RPMI8226 (cell line): ENCODE results near the gene KREMEN1.
A peak's percentile ranks its signal among the peaks of the same experiment; 100 is the strongest.

Experiments
- DNase-seq: peaks from one replicate; pipeline ENCODE4 v3.0.0-alpha.2; 2015

Gene KREMEN1

DNA sequence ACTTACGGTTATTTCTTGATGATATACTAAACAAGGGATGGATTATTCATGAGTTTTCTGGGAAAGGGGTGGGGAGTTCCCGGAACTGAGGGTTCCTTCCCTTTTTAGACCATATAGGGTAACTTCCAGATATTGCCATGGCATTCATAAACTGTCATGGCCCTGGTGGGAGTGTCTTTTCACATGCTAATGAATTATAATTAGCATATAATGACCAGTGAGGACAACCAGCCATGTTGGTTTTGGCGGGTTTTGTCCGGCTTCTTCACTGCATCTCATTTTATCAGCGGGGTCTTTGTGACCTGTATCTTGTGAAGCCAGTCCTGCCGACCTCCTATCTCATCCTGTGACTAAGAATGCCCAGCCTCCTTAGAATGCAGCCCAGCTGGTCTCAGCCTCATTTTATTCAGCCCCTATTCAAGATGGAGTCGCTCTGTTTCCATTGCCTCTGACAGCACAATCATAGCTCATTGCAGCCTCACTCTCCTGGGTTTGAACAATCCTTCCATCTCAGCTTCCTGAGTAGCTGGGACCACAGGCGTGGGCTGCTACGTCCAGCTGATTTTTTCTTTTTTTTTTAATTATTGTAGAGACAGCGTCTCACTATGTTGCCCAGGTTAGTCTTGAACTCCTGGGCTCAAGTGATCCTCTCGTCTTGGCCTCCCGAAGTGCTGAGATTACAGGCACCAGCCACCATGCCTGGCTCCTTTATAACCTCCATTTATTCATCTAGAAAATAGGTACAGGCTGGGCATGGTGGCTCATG, 80.3 kb downstream of the KREMEN1 start:
- DNase-seq, result no peak

DNA sequence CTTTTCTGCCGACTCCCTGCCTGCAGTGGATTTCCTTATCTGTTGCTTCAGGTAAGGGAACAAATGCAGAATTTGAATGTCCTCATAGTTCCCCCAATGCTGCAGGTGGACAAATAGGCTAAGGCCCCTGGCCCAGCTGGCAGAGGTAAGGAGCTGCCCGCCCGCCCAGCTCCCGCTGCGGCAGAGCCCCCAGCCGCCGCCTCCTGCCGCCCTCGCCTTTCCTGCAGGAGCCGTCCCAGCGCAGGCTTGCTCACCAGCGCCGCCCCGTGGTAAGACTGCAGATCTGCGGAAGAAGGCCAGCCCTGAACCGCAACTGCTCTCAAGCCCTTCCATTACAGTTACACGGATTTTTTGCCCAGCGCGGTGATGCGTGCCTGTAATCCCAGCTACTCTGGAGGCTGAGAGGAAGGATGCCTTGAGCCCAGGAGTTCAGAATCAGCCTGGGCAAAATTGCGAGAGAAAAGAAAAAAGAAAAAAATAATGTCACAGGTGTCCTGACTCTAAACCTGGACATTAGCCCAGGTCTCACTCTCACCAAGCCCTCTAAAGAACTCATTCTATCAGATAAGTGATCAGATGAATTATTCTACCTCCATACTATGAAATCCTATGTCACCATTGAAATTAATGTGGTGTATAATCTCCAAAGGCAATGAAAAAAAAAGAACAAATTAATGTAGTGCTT, 81.7 kb downstream of the KREMEN1 start:
- DNase-seq, result peak; percentile 70

DNA sequence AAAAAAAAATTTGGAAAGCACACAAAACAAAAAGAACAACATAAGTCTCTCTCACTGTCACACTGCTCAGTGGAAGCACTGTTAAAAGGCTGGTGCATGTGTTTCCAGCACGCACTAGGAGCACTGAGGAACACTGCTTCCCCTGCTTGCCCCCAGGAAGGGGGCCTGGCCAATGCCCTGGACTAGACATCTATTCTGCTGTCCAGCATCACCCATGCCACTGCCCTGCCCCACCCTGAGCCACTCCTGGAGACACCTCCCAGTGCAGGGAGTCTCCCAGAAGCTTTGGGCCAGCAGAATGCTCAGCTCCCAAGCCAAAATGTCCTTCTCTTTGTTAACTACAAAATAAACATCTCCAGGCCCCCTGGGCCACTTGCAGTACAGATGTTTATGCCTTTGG, 83.1 kb downstream of the KREMEN1 start:
- no peak for DNase-seq

- DNase-seq, result no peak
Observed at GRCh38 chr22:29156507-29156906, 83.7 kb downstream of the KREMEN1 start.

- no peak for DNase-seq
Observed at GRCh38 chr22:29157759-29158535, 85.1 kb downstream of the KREMEN1 start.

DNA sequence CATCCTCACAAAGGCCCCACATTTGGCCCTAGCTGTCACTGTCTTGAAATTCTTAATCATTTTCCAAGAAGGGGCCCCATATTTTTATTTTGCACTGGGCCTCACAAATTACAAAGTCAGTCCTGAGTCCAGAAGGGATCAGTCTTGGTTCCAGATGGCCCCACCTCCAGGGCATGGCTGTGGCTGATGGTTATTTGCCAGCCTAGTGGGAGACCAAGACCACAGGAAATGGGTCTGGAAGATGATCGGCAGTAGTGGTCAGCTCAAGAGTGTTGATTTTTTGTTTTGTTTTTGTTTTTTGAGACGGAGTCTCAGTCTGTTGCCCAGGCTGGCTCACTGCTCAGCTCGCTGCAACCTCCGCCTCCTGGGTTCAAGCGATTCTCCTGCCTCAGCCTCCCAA, 85.7 kb downstream of the KREMEN1 start:
- DNase-seq, result no peak

DNA sequence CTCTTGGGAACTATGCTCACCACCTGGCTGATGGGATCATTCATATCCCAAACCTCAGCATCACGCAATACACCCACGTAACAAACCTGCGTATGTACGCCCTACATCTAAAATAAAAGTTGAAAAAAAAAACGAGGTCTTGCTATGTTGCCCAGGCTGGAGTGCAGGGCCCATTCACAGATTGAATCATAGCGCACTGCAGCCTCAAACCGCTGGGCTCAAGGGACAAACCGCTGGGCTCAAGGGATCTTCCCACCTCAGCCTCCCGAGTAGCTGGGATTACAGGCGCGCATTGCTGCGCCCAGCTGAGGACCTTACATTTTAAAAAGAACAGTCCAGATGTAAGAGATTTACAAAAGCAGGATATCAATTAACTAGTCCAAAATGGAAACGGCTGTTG, 91.0 kb downstream of the KREMEN1 start:
- DNase-seq, result no peak

- no peak for DNase-seq
Observed at GRCh38 chr22:29165321-29166060, 92.7 kb downstream of the KREMEN1 start.

GRCh38 chr22:29166180-29166579, 93.3 kb downstream of the KREMEN1 start:
- DNase-seq, result no peak

- peak; percentile 48 for DNase-seq
Observed at GRCh38 chr22:29167032-29167911, 94.4 kb downstream of the KREMEN1 start.

DNA sequence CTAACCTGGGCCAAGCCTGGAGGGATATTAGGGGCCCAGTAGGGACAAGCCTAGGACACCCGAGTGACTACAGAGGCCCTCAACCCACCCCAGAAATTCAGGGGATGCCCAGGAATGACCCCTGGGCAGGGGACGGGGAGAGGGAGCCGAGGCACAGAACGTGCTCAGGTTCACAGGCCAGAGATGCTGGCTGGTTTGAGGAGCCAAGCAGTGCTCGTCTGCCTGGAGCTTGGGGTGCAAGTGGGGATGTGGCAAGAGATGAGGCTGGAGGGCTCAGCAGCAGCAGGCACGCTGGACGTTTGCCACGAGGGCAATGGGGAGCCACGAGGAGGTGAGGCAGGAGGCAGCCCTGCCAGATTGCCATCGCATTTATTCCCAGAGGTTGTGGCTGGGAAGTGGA, 98.9 kb downstream of the KREMEN1 start:
- no peak for DNase-seq

DNA sequence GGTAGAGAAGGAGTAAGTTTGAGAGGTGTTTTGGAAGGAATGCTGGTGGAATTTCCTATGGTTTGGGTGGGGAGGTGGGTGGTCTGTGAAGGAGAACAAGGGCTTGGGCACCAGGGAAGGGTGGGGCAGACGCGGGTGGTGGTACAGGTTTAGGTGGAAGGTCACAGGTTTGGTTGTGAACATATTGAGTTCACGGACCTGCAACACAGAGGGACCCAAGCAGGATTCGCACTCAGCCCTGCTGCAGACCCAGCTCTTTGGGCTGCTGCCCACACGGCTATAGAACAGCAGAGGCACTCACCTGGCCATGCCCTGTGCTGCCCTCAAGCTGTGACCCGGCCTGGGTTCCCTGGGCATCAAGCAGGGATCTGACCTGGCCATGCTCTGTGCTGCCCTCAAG, 99.4 kb downstream of the KREMEN1 start:
- DNase-seq, result no peak

DNA sequence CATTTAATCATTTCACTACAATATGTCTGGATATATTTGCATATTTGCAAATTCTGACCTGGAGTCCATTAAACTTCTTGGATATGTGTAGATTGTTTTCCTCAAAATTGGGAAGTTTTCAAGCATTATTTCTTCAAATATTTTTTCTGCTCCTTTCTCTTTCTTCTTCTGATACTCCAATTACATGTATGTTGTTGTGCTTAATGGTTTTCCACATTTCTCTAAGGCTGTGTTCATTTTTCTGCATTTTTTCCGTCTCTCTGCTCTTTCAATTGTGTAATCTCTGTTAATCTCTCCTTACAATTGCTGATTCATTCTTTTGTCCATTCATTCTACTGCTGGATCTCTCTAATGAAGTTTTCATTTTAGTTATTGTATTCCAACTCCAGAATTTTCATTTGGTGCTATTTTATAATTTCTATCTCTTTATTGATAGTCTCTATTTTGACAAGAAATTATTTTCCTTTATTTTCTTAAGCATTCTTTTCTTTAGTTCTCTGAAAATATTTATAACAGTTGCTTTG, 102.5 kb downstream of the KREMEN1 start:
- no peak for DNase-seq

DNA sequence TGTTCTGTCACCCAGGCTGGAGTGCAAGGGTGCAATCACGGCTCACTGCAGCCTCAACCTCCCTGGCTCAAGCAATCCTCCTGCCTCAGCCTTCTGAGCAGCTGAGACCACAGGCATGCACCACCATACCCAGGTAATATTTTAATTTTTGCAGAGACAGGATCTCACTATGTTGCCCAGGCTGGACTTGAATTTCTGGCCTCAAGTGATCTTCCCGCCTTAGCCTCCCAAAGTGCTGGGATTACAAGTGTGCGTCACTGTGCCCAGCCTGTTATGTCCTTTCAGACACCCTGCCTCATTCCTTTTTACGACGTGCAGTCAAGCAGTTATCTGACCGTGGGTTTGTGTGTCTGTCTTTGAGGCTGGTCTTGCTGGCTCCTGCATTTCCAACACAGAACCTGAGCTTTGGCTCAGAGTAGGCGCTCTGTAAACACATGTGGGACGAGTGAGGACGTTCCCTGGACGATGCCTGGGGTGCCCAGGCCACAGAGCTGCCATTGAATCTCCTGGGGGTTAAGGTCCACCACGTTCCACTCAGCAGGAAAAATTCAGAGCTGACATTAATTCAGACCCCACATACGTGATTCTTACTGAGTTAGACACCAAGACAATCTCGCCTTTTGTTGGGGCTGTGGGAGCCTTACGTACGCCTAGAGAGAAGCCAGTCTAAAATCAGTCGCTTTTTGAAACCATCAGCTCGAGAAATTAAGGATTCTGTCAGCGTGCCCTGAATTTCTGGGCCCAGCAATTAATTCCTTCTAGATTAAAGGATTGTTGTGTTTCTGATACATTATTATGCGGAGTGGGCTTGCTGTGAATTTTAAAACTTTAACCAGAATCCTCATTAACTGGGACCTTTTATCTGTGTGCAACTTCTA, 111.4 kb downstream of the KREMEN1 start:
- DNase-seq, result no peak

- DNase-seq, result no peak
Observed at GRCh38 chr22:29184849-29185490, 112.1 kb downstream of the KREMEN1 start.

GRCh38 chr22:29186302-29186701, 113.5 kb downstream of the KREMEN1 start:
- no peak for DNase-seq

DNA sequence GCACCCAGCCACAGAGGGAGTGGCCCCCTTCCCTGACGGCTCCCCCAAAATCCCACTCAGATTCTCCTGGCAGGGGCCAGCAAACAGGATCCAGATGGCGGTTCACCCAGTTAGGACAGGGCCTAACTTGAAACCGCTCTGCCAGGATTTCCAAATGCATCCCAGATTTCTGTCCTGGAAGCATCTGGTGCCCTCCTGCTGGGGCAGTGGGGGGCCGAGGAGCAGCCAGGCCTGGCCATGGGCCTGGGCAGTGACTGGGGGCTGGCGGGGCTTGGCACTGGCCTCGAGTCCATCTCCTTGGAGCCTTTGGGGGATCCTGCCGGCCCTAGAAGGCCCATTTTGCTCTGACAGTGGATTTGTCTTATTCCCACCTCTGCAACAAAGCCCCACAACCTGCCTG, 115.0 kb downstream of the KREMEN1 start:
- DNase-seq, result no peak

DNA sequence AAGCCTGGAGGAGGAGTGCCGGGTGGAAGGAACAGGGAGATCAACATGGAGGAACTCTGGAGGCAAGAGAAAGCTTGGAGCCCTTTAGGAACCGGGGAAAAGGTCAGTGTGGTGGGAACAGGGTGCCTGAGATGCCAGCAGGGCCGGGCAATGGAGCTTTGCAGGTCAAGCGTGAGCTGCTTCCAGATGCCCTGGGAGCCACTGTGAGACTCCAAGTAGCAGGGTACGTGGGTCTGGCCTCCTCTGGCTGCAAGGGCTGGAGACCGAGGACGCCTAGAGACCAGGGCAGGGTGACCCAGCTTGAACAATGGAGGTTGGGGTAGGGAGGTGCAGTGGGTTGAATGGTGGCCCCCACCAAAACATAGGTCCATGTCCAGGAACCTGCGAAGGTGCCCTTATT, 117.2 kb downstream of the KREMEN1 start:
- no peak for DNase-seq

DNA sequence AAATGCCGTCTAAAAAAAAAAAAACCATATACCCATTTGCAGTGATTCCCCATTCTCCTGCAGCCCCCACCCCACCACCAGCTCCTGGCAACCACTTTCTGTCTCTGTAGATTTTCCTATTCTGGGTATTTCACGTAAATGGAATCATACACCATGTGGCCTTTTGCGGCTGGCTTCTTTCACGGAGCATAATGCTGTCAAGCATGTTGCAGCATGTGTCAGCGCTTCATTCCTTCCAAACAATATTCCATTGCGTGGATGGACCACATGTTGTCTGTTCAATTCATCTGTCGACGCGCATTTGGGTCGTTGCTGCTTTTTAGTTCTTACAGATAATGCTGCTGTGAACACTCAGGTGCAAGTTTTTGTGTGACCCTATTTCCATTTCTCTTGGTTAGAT, 118.1 kb downstream of the KREMEN1 start:
- DNase-seq, result no peak

- no peak for DNase-seq
Observed at GRCh38 chr22:29193021-29193420, 120.2 kb downstream of the KREMEN1 start.
